Measurements from ENCODE around the gene CCDC92. TPM values are rescaled to one million over a fixed set of nuclear protein-coding genes. Genes with fewer than 3 reads are reported as not detected.

CCDC92 gene
- total RNA-seq, 1 donor from 2014 or later: 4.8 TPM

DNA sequence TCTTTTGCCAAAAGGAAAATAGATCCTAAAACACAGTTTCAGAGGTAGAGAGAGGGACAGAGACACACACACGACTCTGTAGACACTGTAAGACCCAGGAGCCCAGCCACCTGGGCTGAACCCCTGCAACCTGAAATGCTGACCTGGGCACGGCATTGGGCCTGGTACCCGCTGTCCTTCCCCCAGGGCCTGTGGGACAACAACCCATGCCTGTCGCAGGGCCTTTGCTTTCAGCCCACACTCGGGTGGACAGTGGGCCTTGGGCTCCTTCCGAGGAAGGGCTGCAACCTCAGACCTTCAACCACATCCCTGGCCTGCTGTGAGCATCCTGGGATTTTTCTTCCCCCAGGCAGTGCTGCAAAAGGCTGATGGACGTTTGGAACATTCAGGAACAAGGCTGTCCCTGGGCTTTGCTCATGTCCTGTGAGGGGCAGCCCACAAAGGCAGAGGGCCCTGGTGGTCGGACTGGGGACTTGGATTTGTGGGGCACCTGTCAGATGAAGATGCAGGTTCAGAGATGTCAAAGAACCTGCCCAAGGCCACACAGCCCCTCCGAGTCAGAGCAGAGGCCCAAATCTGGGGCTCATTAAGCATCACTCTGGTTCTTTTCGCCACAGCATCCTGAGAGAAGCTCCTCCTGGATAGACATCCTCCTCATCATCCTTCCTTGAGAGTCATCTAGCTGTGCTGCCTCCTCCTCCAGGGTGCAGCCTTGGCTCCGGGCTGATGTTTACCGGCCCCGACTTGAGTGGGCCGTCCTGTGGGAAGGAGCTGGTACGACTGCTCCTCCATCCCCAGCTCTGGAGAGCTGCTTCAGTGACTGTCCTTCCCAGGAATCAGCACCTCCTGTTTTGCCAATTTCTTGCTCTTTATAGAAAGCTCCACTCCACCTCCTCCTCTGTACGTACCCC is 32.7 kb downstream of the CCDC92 start:
- H3K4me3 ChIP-seq: no peak overlapping the region
- H3K9me3 ChIP-seq (ENCODE audit: low read depth): no peaks in the 10 kb centered on the region
- Mint-ChIP-seq H3K4me3 (no peak overlapping the region), H3K9me3 (peaks cover 5% of the 10 kb centered on the region), H3K36me3 (peaks cover 34% of the 10 kb centered on the region), H3K27me3 (ENCODE audit: insufficient read depth, low read depth) (peaks cover 2% of the 10 kb centered on the region), H3K4me1 (peaks cover 5% of the 10 kb centered on the region), H3K27ac (no peak overlapping the region)
- H3F3A ChIP-seq (ENCODE audit: low read depth): no peaks in the 10 kb centered on the region
- no peak overlapping the region for H3K9ac ChIP-seq
- no peaks in the 10 kb centered on the region for H3K36me3 ChIP-seq
- H3K4me2 ChIP-seq: no peak overlapping the region
- no peaks in the 10 kb centered on the region for H3K4me1 ChIP-seq
- peaks cover 3% of the 10 kb centered on the region for H4K20me1 ChIP-seq (ENCODE audit: low read depth)
- H3K27me3 ChIP-seq: no peaks in the 10 kb centered on the region
- H3K79me2 ChIP-seq (ENCODE audit: low read depth): no peaks in the 10 kb centered on the region
- H2AFZ ChIP-seq (replicated peaks): no peak overlapping the region
- no peak for DNase-seq (ENCODE audit: low spot score)
- H3K27ac ChIP-seq: no peak overlapping the region
- TF ChIP-seq EZH2phosphoT487 (IDR thresholded peaks at IDR 0.05): no peak
- TF ChIP-seq CTCF (IDR thresholded peaks at IDR 0.05): no peak
- TF ChIP-seq EZH2 (IDR thresholded peaks at IDR 0.05): no peak

DNA sequence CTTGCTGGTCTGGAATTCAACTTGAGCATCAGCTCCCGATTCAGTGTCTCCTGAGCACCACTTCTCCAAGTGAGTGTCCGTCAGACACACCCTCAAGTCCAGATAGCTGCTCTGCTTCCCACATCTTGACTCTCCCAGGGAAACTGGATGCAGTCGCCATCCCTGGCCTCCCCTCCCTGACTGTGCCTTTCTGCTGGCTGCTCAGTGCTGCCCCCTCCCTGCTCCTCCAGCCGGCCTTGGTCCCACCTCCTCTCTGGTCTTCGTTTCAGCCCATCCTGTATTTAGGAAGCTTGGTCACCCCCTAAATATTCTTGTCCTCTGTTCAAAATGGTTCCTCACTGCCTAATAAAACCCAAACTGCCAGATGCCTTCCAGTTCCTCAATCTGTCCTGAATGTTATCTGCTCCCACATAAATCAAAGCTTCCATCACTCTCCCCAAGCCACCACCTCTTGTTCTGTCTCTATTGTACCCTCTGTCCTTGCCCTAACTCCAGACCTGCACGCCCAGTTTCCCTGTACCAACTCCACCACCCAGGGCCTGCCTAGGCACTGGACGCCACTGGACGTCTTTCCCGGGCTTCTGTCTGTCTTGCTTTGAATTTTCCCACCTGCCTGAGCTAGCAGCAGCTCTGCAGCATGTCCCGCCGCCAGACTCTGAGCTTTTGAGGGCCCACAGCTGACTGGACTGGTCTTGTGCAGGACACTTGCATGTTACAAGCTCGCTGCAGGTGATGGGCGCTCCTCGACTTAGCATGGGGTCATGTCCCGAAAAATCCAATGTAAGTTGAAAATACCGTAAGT is 33.8 kb downstream of the CCDC92 start:
- no peak overlapping the region for H3K27ac Mint-ChIP-seq
- no peaks in the 10 kb centered on the region for H3K27me3 ChIP-seq
- peaks cover 5% of the 10 kb centered on the region for H3K9me3 Mint-ChIP-seq
- H3K9me3 ChIP-seq (ENCODE audit: low read depth): no peaks in the 10 kb centered on the region
- peak; percentile 51 for DNase-seq (ENCODE audit: low spot score)
- no peaks in the 10 kb centered on the region for H3F3A ChIP-seq (ENCODE audit: low read depth)
- no peak overlapping the region for H3K9ac ChIP-seq
- no peak overlapping the region for H3K4me3 ChIP-seq
- no peak overlapping the region for H3K4me3 Mint-ChIP-seq
- H3K27ac ChIP-seq: no peak overlapping the region
- no peaks in the 10 kb centered on the region for H3K4me1 ChIP-seq
- no peak for TF ChIP-seq EZH2 (IDR thresholded peaks at IDR 0.05)
- TF ChIP-seq CTCF (IDR thresholded peaks at IDR 0.05): peak; percentile 64
- no peak for TF ChIP-seq EZH2phosphoT487 (IDR thresholded peaks at IDR 0.05)
- no peaks in the 10 kb centered on the region for H3K4me1 Mint-ChIP-seq
- H3K27me3 Mint-ChIP-seq (ENCODE audit: insufficient read depth, low read depth): peaks cover 2% of the 10 kb centered on the region
- H3K4me2 ChIP-seq: no peak overlapping the region
- H3K79me2 ChIP-seq (ENCODE audit: low read depth): no peaks in the 10 kb centered on the region
- H2AFZ ChIP-seq (replicated peaks): no peak overlapping the region
- H4K20me1 ChIP-seq (ENCODE audit: low read depth): peaks cover 3% of the 10 kb centered on the region
- no peaks in the 10 kb centered on the region for H3K36me3 ChIP-seq
- H3K36me3 Mint-ChIP-seq: peaks cover 30% of the 10 kb centered on the region

GRCh38 chr12:123937707-123938591 is 34.7 kb downstream of the CCDC92 start:
- H4K20me1 ChIP-seq (ENCODE audit: low read depth): peaks cover 3% of the 10 kb centered on the region
- no peak overlapping the region for H3K4me2 ChIP-seq
- no peak for DNase-seq (ENCODE audit: low spot score)
- TF ChIP-seq EZH2 (IDR thresholded peaks at IDR 0.05) (no peak), EZH2phosphoT487 (IDR thresholded peaks at IDR 0.05) (no peak), CTCF (IDR thresholded peaks at IDR 0.05) (no peak)
- H3K27ac ChIP-seq: no peak overlapping the region
- no peaks in the 10 kb centered on the region for H3K36me3 ChIP-seq
- H3K27me3 ChIP-seq: no peaks in the 10 kb centered on the region
- H3K9ac ChIP-seq: no peak overlapping the region
- Mint-ChIP-seq H3K4me1 (no peaks in the 10 kb centered on the region), H3K27me3 (ENCODE audit: insufficient read depth, low read depth) (peaks cover 5% of the 10 kb centered on the region), H3K4me3 (no peak overlapping the region), H3K9me3 (peaks cover 7% of the 10 kb centered on the region), H3K36me3 (peaks cover 32% of the 10 kb centered on the region), H3K27ac (no peak overlapping the region)
- no peaks in the 10 kb centered on the region for H3K9me3 ChIP-seq (ENCODE audit: low read depth)
- H3K4me3 ChIP-seq: no peak overlapping the region
- no peaks in the 10 kb centered on the region for H3K4me1 ChIP-seq
- no peaks in the 10 kb centered on the region for H3K79me2 ChIP-seq (ENCODE audit: low read depth)
- H3F3A ChIP-seq (ENCODE audit: low read depth): no peaks in the 10 kb centered on the region
- no peak overlapping the region for H2AFZ ChIP-seq (replicated peaks)
